NCI-H1092 (cell line): ENCODE results near the gene MAGI2.

Experiments
- DNase-seq: peaks from one replicate; lab custom pipeline; 2025; lab: John Stamatoyannopoulos, UW

Gene MAGI2

GRCh38 chr7:78175330-78176100, 1278.0 kb downstream of the MAGI2 start:
- DNase-seq, result no peak

- DNase-seq, result no peak
These were observed 1279.8 kb downstream of the MAGI2 start for GRCh38 chr7:78173666-78174065.

- DNase-seq, result no peak
These were observed 1280.4 kb downstream of the MAGI2 start for GRCh38 chr7:78172933-78173591.

GRCh38 chr7:78172267-78172757, 1281.2 kb downstream of the MAGI2 start:
- DNase-seq, result peak; percentile 29

- no peak for DNase-seq
These were observed 1282.1 kb downstream of the MAGI2 start for GRCh38 chr7:78171398-78171797.

GRCh38 chr7:78170815-78171214, 1282.7 kb downstream of the MAGI2 start:
- DNase-seq, result no peak

GRCh38 chr7:78169992-78170391, 1283.5 kb downstream of the MAGI2 start:
- DNase-seq, result no peak

GRCh38 chr7:78168865-78169264, 1284.6 kb downstream of the MAGI2 start:
- DNase-seq, result no peak

GRCh38 chr7:78167860-78168259, 1285.6 kb downstream of the MAGI2 start:
- DNase-seq, result no peak

GRCh38 chr7:78165854-78166253, 1287.6 kb downstream of the MAGI2 start:
- DNase-seq, result no peak

- no peak for DNase-seq
These were observed 1288.0 kb downstream of the MAGI2 start for GRCh38 chr7:78165454-78165853.

GRCh38 chr7:78164459-78164858, 1289.0 kb downstream of the MAGI2 start:
- DNase-seq, result no peak

GRCh38 chr7:78161781-78162180, 1291.7 kb downstream of the MAGI2 start:
- DNase-seq, result no peak

GRCh38 chr7:78159545-78159944, 1293.9 kb downstream of the MAGI2 start:
- no peak for DNase-seq

- DNase-seq, result peak; percentile 39
These were observed 1300.2 kb downstream of the MAGI2 start for GRCh38 chr7:78153285-78153684.

GRCh38 chr7:78151229-78151628, 1302.2 kb downstream of the MAGI2 start:
- peak; percentile 94 for DNase-seq

GRCh38 chr7:78149787-78150186, 1303.7 kb downstream of the MAGI2 start:
- DNase-seq, result no peak

- DNase-seq, result no peak
These were observed 1305.1 kb downstream of the MAGI2 start for GRCh38 chr7:78148166-78148894.

GRCh38 chr7:78146546-78146945, 1306.9 kb downstream of the MAGI2 start:
- DNase-seq, result no peak

GRCh38 chr7:78143661-78144060, 1309.8 kb downstream of the MAGI2 start:
- no peak for DNase-seq

GRCh38 chr7:78141522-78142281, 1311.8 kb downstream of the MAGI2 start:
- no peak for DNase-seq

GRCh38 chr7:78140109-78140508, 1313.4 kb downstream of the MAGI2 start:
- no peak for DNase-seq
